Ectodermal cell (in vitro differentiated cells): ENCODE results near the gene PLA2G2E.
"Not testable (repeated sequence)": the region's sequence is repeated elsewhere in the genome, so short reads cannot be mapped to it uniquely, and the experiment has no call there.

Experiments
- H3K27ac ChIP-seq: 2 replicates; pipeline ENCODE4 v1.7.0; 2013; ENCODE audit warnings: mild to moderate bottlenecking, low read depth, low read length; ENCODE audit not compliant: insufficient read depth, poor library complexity, severe bottlenecking
- H3K27me3 ChIP-seq: 2 replicates; pipeline ENCODE4 v1.7.0; 2013; ENCODE audit warnings: mild to moderate bottlenecking, low read length; ENCODE audit not compliant: insufficient read depth, control insufficient read depth, poor library complexity, severe bottlenecking
- H3K36me3 ChIP-seq: one replicate; pipeline ENCODE4 v1.7.0; 2013; ENCODE audit warnings: low read length; ENCODE audit not compliant: control insufficient read depth, insufficient read depth
- H3K4me1 ChIP-seq: one replicate; pipeline ENCODE4 v1.7.0; 2013; ENCODE audit warnings: low read length; ENCODE audit not compliant: control insufficient read depth, insufficient read depth
- H3K4me3 ChIP-seq: 2 replicates; pipeline ENCODE4 v1.7.0; 2013; ENCODE audit warnings: low read depth, low read length, control low read depth; ENCODE audit not compliant: insufficient read depth
- H3K9me3 ChIP-seq: 2 replicates; pipeline ENCODE4 v1.7.0; 2013; ENCODE audit warnings: mild to moderate bottlenecking, low read length, moderate library complexity; ENCODE audit not compliant: control insufficient read depth
- WGBS, 2 experiments: methylation state at CpG; one replicate each; pipeline ENCODE4 v1.1.7; 2013; ENCODE audit warnings: missing lambda C conversion rate in 2 of 2; 5-methylcytosine and 5-hydroxymethylcytosine counted together

PLA2G2E gene

GRCh38 chr1:19936061-19936750, 12.8 kb upstream of the PLA2G2E start:
- Histone ChIP-seq H3K27me3 (no peaks in the 10 kb centered on the region), H3K9me3 (no peaks in the 10 kb centered on the region), H3K4me1 (no peaks in the 10 kb centered on the region), H3K27ac (no peak overlapping the region), H3K4me3 (no peak overlapping the region), H3K36me3 (no peaks in the 10 kb centered on the region)
- 84 to 91% methylated on average over 3 of the region's 3 CpGs for WGBS, 2 experiments

DNA sequence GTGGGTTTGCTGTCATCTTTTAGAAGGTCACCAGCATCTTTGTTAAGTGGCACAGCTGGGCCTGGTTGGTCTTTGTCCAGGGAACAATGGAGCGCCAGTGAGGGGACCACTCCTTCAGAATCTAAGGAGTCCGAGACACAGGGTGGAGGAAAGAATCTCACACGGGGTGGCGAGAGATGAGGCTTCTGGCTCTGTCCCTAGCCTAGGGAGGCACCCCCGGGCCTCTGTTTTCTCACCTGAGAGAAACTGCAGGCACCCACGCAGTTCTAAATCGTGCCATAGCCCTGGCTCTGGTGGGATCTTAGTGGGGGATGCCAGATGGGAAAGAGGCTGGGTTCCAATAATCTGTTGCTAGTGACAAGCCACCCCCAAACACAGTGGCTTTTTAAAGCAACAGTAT, 10.9 kb upstream of the PLA2G2E start:
- no peak overlapping the region for H3K4me3 ChIP-seq
- WGBS, 2 experiments, result 82 to 87% methylated on average over 7 of the region's 7 CpGs
- no peaks in the 10 kb centered on the region for H3K36me3 ChIP-seq
- H3K9me3 ChIP-seq, result no peaks in the 10 kb centered on the region
- H3K4me1 ChIP-seq, result no peaks in the 10 kb centered on the region
- H3K27me3 ChIP-seq, result no peaks in the 10 kb centered on the region
- no peak overlapping the region for H3K27ac ChIP-seq

GRCh38 chr1:19932866-19933265, 9.4 kb upstream of the PLA2G2E start:
- no peaks in the 10 kb centered on the region for H3K36me3 ChIP-seq
- 44 to 48% methylated on average over 1 of the region's 1 CpG for WGBS, 2 experiments
- H3K4me3 ChIP-seq, result no peak overlapping the region
- H3K27me3 ChIP-seq, result no peaks in the 10 kb centered on the region
- no peaks in the 10 kb centered on the region for H3K9me3 ChIP-seq
- H3K4me1 ChIP-seq, result no peaks in the 10 kb centered on the region
- no peak overlapping the region for H3K27ac ChIP-seq

DNA sequence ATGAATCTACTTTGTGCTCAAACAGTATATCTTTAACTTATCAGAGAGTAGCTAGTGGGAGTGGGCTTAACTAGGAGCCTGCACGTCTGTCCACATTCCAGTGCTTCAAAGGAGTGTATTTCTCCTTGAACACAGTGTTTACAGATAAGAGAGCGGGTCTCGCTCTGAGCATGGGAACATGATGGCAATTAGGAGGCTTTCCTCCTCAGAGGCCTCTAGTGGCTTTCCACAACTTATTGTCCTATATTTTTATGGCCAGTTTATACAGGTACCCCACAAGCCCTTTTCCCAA, 3.7 kb upstream of the PLA2G2E start:
- WGBS, 2 experiments, result 91 to 92% methylated on average over 3 of the region's 3 CpGs
- H3K27ac ChIP-seq, H3K4me1 ChIP-seq, H3K27me3 ChIP-seq, H3K9me3 ChIP-seq, H3K4me3 ChIP-seq, H3K36me3 ChIP-seq: not testable (repeated sequence)

GRCh38 chr1:19926296-19927129, 3.1 kb upstream of the PLA2G2E start:
- H3K27me3 ChIP-seq, result no peaks in the 10 kb centered on the region
- no peak overlapping the region for H3K4me3 ChIP-seq
- H3K9me3 ChIP-seq, result no peaks in the 10 kb centered on the region
- no peaks in the 10 kb centered on the region for H3K36me3 ChIP-seq
- H3K4me1 ChIP-seq, result peaks cover 4% of the 10 kb centered on the region
- H3K27ac ChIP-seq, result no peak overlapping the region
- whole genome bisulfite sequencing, 2 experiments, result 71 to 83% methylated on average over 8 of the region's 8 CpGs

- H3K27me3 ChIP-seq, result no peaks in the 10 kb centered on the region
- H3K36me3 ChIP-seq, result no peaks in the 10 kb centered on the region
- no peak overlapping the region for H3K4me3 ChIP-seq
- H3K27ac ChIP-seq, result no peak overlapping the region
- peaks cover 4% of the 10 kb centered on the region for H3K4me1 ChIP-seq
- 90 to 93% methylated on average over 7 of the region's 7 CpGs for WGBS, 2 experiments
- H3K9me3 ChIP-seq, result no peaks in the 10 kb centered on the region
Measured at GRCh38 chr1:19925342-19926070, 2.1 kb upstream of the PLA2G2E start.

DNA sequence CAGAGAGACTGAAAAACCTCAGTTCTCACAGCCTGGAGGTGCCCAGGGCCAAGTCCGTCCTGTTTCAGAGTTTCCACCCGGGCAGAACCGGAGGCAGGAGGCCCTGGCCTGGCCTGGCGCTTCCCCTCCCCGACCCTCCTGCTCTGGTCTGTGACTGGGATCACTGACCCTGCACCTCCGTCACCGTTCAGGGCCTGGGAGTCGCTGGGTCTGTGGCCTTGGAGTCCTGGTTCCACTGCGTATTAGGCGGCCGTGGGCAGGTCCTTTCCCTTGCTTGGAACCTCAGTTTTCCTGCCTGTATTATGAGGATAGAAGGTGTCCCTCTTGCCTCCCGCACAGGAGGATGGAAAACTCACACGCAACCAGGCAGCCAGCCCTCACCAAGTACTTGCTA, 533 bp upstream of the PLA2G2E start:
- Histone ChIP-seq H3K9me3 (no peaks in the 10 kb centered on the region), H3K36me3 (no peaks in the 10 kb centered on the region), H3K4me1 (peaks cover 4% of the 10 kb centered on the region), H3K27ac (no peak overlapping the region), H3K27me3 (no peaks in the 10 kb centered on the region), H3K4me3 (no peak overlapping the region)
- WGBS, 2 experiments, result 82 to 84% methylated on average over 13 of the region's 13 CpGs

- H3K36me3 ChIP-seq, result no peaks in the 10 kb centered on the region
- no peak overlapping the region for H3K27ac ChIP-seq
- 90% methylated on average over 17 of the region's 17 CpGs for WGBS, 2 experiments
- peaks cover 4% of the 10 kb centered on the region for H3K4me1 ChIP-seq
- H3K27me3 ChIP-seq, result no peaks in the 10 kb centered on the region
- no peak overlapping the region for H3K4me3 ChIP-seq
- no peaks in the 10 kb centered on the region for H3K9me3 ChIP-seq
Measured at GRCh38 chr1:19922015-19922688, 1.3 kb downstream of the PLA2G2E start.

- Histone ChIP-seq H3K27me3 (no peaks in the 10 kb centered on the region), H3K9me3 (no peaks in the 10 kb centered on the region), H3K27ac (no peak overlapping the region), H3K4me1 (peaks cover 4% of the 10 kb centered on the region), H3K36me3 (no peaks in the 10 kb centered on the region), H3K4me3 (no peak overlapping the region)
- WGBS, 2 experiments, result 90 to 92% methylated on average over 13 of the region's 13 CpGs
Measured at GRCh38 chr1:19921310-19921709, 2.1 kb downstream of the PLA2G2E start.
